Measurements from ENCODE around the gene CHMP2A. TPM values are rescaled to one million over a fixed set of nuclear protein-coding genes. Genes with fewer than 3 reads are reported as not detected.

The CHMP2A gene
- 110 and 117 TPM in 2 replicates for total RNA-seq

DNA sequence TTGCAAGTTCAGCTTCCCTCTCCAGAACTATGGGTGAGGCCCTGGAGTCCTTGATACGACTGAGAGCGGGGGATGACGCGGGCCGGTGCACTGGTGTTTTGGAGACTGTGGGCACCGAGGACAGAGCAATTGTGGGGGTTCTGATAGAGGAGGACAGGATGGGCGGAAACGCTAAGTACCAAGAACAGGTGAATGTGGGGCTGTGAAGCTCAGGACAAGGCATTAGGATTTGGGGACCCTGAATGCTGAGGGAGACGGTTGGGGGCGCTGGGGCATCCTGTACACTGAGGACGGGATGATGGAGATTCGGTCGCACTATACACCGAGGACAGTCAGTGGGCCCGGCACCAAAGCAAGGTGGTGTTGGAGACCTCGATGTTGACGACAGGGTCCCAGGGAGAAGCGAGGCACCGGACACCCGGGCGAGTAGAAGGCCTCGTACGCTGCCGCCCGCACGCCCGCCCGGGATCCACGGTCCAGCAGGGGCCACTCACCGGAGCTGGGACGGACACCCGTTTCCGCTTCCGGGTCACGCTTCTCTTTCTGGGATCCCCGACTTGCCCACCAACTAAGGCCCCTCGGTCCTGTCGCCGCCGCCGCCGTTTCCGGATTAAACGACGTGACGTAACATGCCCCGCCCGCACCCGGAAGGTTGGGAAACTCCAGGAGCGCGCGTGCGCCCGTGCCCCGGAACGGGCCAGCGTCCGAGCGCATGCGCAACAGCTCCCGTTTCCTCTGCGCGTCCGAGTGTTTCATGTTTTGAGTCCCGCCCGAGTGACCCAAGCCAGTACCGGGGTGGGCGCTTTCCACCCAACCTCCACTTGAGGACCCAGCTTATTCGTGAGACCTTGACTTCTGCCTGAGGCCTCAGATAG lies at the start of gene CHMP2A:
Gene CHMP2A (minus strand): TSS at position 612 of the 875 bp plus-strand sequence. CDS start 893 bp downstream, outside the sequence.

DNA sequence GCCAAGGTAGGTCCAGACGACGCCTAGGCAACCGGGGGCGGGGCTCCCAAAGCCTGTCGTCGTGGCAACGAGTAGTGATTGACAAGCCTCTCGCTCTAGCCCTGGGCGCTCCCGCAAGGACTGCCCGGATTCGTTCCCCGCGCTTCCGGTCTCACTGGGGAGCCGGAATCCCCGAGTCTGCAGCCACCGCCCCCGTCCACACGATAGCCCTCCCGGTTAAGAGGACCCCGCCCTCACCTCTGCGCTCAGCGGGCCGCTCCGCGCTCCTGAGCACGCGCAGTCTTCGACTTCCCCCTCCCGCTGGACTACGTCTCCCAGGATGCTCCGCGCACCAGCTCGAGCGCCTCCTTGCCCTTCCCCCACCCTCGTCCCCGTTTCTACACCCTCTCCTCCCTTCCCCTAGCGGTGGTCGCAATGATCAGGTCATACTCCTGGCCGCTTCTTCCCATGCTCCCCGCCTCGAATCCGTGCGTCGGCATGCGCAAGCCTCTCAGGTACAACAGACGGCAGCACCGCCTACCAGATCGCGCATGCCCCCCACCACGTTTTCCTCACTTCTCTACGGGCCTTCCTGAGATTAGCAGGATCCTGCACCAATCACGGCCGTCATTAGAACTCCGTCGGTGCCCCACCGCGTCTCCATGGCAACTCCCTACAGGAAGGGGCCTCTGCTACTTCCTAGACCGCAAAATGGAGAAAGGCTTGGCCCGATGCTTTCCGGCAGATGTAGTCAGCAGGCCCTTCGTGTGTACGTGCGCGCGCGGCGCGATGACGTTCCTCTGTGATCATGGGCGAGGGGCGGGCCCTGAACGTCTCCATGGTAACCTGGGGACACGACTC lies 18.1 kb upstream of the CHMP2A start, which contains the start of gene MZF1:
Gene MZF1 (minus strand): TSS at position 518 of the 840 bp plus-strand sequence. CDS start 1,946 bp downstream, outside the sequence.

GRCh38 chr19:58558066-58558622 lies 3.2 kb upstream of the CHMP2A start, which contains the start of gene UBE2M:
Gene UBE2M (minus strand): TSS chr19:58558611. CDS start chr19:58558381, 230 bp downstream.

GRCh38 chr19:58543826-58544590 lies 10.9 kb downstream of the CHMP2A start, which contains the start of gene TRIM28:
Gene TRIM28 (plus strand): TSS chr19:58544064. CDS start chr19:58544758, 694 bp downstream.

GRCh38 chr19:58519355-58520256 lies 35.3 kb downstream of the CHMP2A start, which contains the start of gene ZBTB45:
Gene ZBTB45 (minus strand): TSS chr19:58519810. CDS start chr19:58517673, 2,137 bp downstream.

DNA sequence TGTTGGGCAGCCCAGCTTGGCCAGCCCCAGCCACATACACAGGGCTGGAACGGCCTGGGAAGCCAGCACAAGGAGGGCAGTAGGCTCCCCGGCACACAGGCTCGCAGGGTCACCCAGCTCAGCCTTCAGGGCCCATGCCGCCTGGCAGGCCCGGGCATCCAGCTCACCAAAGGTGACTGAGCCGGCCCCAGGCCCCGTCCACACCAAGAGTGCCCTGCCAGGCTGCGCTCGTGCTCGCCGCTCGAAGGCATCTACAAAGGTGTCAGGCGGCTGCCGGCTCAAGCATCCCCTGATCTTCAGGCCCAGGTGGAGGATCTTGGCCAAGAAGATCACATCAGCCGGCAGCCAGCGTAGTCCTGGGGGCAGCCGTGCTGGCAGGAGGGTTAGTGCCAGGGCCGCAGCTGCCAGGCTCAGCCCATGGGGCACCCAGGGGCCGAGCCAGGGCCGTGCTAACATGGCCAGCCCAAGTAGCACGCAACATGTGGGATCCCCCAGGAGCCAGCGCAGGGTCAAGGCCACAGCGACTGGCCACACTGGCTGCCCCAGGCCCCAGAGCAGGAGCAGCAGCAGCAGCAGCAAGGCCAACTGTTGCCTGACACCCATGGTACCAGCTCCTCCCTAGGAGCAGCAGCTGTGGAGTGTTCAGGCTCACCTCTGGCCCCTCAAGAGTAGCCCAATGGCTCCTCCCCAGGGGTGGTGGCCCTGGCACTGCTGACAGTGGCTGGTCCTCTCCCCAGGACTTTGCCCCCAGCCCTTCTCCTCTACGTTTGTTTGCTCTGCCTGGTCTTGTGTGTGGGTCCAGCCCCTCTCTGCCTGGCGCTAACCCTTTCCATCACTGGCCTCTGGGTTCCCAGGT lies 43.3 kb downstream of the CHMP2A start, which contains the start of gene SLC27A5:
Gene SLC27A5 (minus strand): TSS at position 640 of the 856 bp plus-strand sequence. CDS start 37 bp downstream, at position 603.

Other genes with a start within 250 kb of the CHMP2A start
- 27.1 and 40.8 TPM in 2 replicates for gene ERVK3-1, start 249.7 kb downstream of the CHMP2A start, total RNA-seq
- gene ZSCAN22, start 228.1 kb downstream of the CHMP2A start, total RNA-seq, result 1.2 and 3.0 TPM in 2 replicates
- 7.5 and 31.5 TPM in 2 replicates for gene A1BG, start 201.6 kb downstream of the CHMP2A start, total RNA-seq
- not detected in 2 replicates for gene ZNF497, start 192.4 kb downstream of the CHMP2A start, total RNA-seq
- 2.1 and 4.3 TPM in 2 replicates for gene ZNF837, start 174.1 kb downstream of the CHMP2A start, total RNA-seq
- 2,786 and 3,048 TPM in 2 replicates for gene RPS5, start 167.8 kb downstream of the CHMP2A start, total RNA-seq
- gene RNF225, start 159.4 kb downstream of the CHMP2A start, total RNA-seq, result not detected in 2 replicates
- gene ZNF584, start 146.5 kb downstream of the CHMP2A start, total RNA-seq, result 7.5 and 13.3 TPM in 2 replicates
- gene ZNF132, start 115.0 kb downstream of the CHMP2A start, total RNA-seq, result 0.29 and 2.7 TPM in 2 replicates
- gene ZNF324B, start 103.5 kb downstream of the CHMP2A start, total RNA-seq, result 4.9 and 7.3 TPM in 2 replicates
- gene ZNF324, start 88.0 kb downstream of the CHMP2A start, total RNA-seq, result 9.0 and 11.0 TPM in 2 replicates
- gene ZNF446, start 78.8 kb downstream of the CHMP2A start, total RNA-seq, result 14.1 and 25.3 TPM in 2 replicates
- gene SLC27A5, start 43.1 kb downstream of the CHMP2A start, total RNA-seq, result 4.3 and 9.2 TPM in 2 replicates
- 8.1 and 11.3 TPM in 2 replicates for gene ZBTB45, start 35.3 kb downstream of the CHMP2A start, total RNA-seq
- 262 and 433 TPM in 2 replicates for gene TRIM28, start 11.0 kb downstream of the CHMP2A start, total RNA-seq
- 39.9 and 63.1 TPM in 2 replicates for gene UBE2M, start 3.5 kb upstream of the CHMP2A start, total RNA-seq
- gene MZF1, start 18.2 kb upstream of the CHMP2A start, total RNA-seq, result 10.1 and 12.1 TPM in 2 replicates